Calu3 (cell line): ENCODE results near the gene PLD1. TPM values are rescaled to one million over a fixed set of nuclear protein-coding genes. Genes with fewer than 3 reads are reported as not detected.

Experiments
- BruUV-seq: library from RNA; stranded (reverse); fragments of 400-500 nt; replicated peaks from 2 replicates; lab custom pipeline; 2021; lab: Mats Ljungman, UMichigan
- CTCF ChIA-PET: fragments of 300-600 bp; sonication (Branson Sonifier 250); formaldehyde crosslinking; loops from one replicate; lab custom pipeline; 2022; ENCODE audit warnings: antibody characterized with exemption; lab: Charles Lee
- DNase-seq: peaks from one replicate; pipeline ENCODE4 v3.0.0; 2022
- H3K27ac Mint-ChIP-seq: one replicate; pipeline ENCODE4 v1.8.0; 2022; ENCODE audit warnings: mixed read lengths; ENCODE audit not compliant: unreplicated experiment
- H3K27me3 Mint-ChIP-seq: one replicate; pipeline ENCODE4 v1.8.0; 2022; ENCODE audit warnings: mixed read lengths; ENCODE audit not compliant: unreplicated experiment
- H3K36me3 Mint-ChIP-seq: one replicate; pipeline ENCODE4 v1.8.0; 2022; ENCODE audit warnings: mild to moderate bottlenecking, moderate library complexity, mixed read lengths; ENCODE audit not compliant: insufficient read depth, unreplicated experiment
- H3K4me1 Mint-ChIP-seq: one replicate; pipeline ENCODE4 v1.8.0; 2022; ENCODE audit warnings: mild to moderate bottlenecking, low read depth, mixed read lengths; ENCODE audit not compliant: unreplicated experiment
- H3K4me3 Mint-ChIP-seq: one replicate; pipeline ENCODE4 v1.8.0; 2022; ENCODE audit warnings: mild to moderate bottlenecking, low read depth, moderate library complexity, mixed read lengths; ENCODE audit not compliant: unreplicated experiment
- H3K9me3 Mint-ChIP-seq: one replicate; pipeline ENCODE4 v1.8.0; 2022; ENCODE audit warnings: low read depth, mixed read lengths; ENCODE audit not compliant: unreplicated experiment
- CTCF ChIP-seq: fragments of 200-600 bp; IDR thresholded peaks from one replicate; pipeline ENCODE4 v1.8.0; 2022; ENCODE audit warnings: antibody characterized with exemption; ENCODE audit not compliant: unreplicated experiment
- intact Hi-C: fragments of 100-400 bp; cut with micrococcal nuclease; formaldehyde crosslinking; loops from one replicate; pipeline ENCODE4 v1.10.0; 2022; ENCODE audit not compliant: unreplicated experiment
- total RNA-seq: library from RNA; stranded (reverse); gene quantifications from 2 replicates; pipeline ENCODE4 v1.2.3, GENCODE V29; 2022

Gene PLD1
- total RNA-seq, 1 experiment from 2014 or later, result 61.2 TPM

- Mint-ChIP-seq H3K4me3 (no peak overlapping the region), H3K36me3 (no peaks in the 10 kb centered on the region), H3K4me1 (no peaks in the 10 kb centered on the region), H3K27me3 (no peaks in the 10 kb centered on the region), H3K27ac (no peak overlapping the region), H3K9me3 (no peaks in the 10 kb centered on the region)
- no peak for TF ChIP-seq CTCF
- BruUV-seq, result no TSS peak
- DNase-seq, result no peak
- intact Hi-C loops, result no loop called here
- CTCF ChIA-PET, result interaction anchor here (0.8 to 1.2 kb wide), 2 partner anchors 10 to 13 kb away, joined by 3 to 5 read pairs; no protein-coding TSS in a partner anchor
Observed at GRCh38 chr3:171604370-171604769, 205.9 kb downstream of the PLD1 start.

GRCh38 chr3:171602072-171602471 is 208.2 kb downstream of the PLD1 start:
- CTCF ChIA-PET, result no interaction called here
- Mint-ChIP-seq H3K4me1 (no peaks in the 10 kb centered on the region), H3K9me3 (no peaks in the 10 kb centered on the region), H3K27ac (no peak overlapping the region), H3K27me3 (no peaks in the 10 kb centered on the region), H3K4me3 (no peak overlapping the region), H3K36me3 (no peaks in the 10 kb centered on the region)
- no TSS peak for BruUV-seq
- DNase-seq, result no peak
- intact Hi-C loops, result no loop called here
- no peak for TF ChIP-seq CTCF

DNA sequence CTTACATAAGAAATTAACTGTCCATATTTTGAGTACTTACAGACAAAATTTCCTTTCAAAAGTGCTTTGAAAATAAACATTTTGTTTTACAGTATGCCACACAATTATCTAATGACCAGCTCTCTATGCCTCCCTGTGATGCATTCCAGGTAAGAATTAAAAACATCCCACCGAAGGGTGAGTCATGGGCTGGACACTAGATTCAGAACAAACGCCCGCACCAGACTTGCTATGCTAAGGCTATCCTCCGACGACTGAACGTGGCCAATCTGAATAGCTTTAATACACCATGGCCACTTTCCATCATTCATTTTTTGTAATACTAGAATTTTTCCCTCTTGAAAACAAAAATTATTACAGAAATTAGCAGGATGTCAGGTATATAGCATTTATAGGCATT is 210.3 kb downstream of the PLD1 start:
- CTCF ChIA-PET, result no interaction called here
- no peak for DNase-seq

GRCh38 chr3:171598990-171599389 is 211.3 kb downstream of the PLD1 start:
- CTCF ChIA-PET, result interaction anchor here (0.8 kb wide), 1 partner anchor 15 kb away, joined by 4 read pairs; no protein-coding TSS in a partner anchor
- BruUV-seq, result no TSS peak
- H3K4me1 Mint-ChIP-seq, result peaks cover 9% of the 10 kb centered on the region
- H3K27me3 Mint-ChIP-seq, result no peaks in the 10 kb centered on the region
- no peak overlapping the region for H3K27ac Mint-ChIP-seq
- TF ChIP-seq CTCF, result no peak
- DNase-seq, result no peak
- intact Hi-C loops, result no loop called here
- no peak overlapping the region for H3K4me3 Mint-ChIP-seq
- no peaks in the 10 kb centered on the region for H3K36me3 Mint-ChIP-seq
- H3K9me3 Mint-ChIP-seq, result no peaks in the 10 kb centered on the region

More for the DNA sequence above, 210.3 kb downstream of the PLD1 start:
- no TSS peak for BruUV-seq
- Mint-ChIP-seq H3K27ac (no peak overlapping the region), H3K27me3 (no peaks in the 10 kb centered on the region), H3K9me3 (no peaks in the 10 kb centered on the region), H3K36me3 (no peaks in the 10 kb centered on the region), H3K4me3 (no peak overlapping the region), H3K4me1 (peaks cover 4% of the 10 kb centered on the region)
- intact Hi-C loops, result no loop called here
- TF ChIP-seq CTCF, result no peak
